GM21526 (cell line): ENCODE measurements around the gene TMEM107.
A peak's percentile ranks its signal among the peaks of the same experiment; 100 is the strongest.

Experiments used
- ATAC-seq: cut with Tn5 transposase; IDR thresholded peaks from one replicate; pipeline ENCODE4 v1.9.1; 2021; ENCODE audit warnings: moderate library complexity; ENCODE audit not compliant: unreplicated experiment, low FRiP score

Gene TMEM107

DNA sequence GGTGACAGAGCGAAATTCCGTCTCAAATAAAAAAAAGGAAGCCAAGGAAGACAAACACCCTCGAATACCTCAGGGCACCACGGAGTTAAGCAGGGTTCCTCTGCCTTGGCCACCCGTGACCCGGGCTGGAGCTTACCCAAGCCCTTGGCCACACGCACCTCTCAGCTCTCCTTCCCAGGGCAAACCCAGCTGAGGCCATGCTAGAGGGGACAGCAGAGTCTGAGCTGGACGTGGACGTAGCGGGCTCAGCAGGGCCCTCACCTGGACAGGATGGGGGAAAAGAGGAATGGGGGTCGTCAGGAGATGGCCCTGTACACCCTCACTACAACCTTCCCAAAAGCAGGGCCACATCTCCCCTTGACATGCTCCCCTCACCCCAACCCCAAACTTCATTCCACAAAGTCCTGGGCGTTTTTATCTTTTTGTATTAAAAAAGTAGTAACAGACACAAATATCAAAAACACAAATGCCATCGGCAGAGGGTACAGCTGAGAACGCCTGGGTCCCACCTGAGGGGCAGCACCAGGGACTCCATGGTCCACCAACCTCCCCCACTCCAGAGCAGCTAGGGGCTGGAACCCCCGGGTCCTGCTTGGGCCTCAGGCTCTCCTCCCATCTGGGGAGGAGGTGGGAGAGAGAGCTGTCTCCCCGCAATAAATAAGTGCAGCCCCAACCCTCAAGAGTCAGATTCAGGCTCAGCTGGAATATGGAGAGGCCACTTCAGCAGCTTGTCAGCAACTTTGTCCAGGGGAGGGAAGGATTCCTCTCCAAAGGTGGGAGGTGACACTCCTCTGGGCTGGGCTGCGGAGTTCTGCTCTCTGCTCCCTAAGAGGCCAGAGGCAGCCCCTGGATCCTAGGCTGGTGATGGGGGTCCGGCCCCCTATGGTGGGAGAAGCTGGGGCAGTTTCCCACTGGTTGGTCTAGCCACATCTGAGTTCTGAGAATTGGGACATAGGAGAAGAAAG lies 35.8 kb downstream of the TMEM107 start:
- no peak for ATAC-seq

DNA sequence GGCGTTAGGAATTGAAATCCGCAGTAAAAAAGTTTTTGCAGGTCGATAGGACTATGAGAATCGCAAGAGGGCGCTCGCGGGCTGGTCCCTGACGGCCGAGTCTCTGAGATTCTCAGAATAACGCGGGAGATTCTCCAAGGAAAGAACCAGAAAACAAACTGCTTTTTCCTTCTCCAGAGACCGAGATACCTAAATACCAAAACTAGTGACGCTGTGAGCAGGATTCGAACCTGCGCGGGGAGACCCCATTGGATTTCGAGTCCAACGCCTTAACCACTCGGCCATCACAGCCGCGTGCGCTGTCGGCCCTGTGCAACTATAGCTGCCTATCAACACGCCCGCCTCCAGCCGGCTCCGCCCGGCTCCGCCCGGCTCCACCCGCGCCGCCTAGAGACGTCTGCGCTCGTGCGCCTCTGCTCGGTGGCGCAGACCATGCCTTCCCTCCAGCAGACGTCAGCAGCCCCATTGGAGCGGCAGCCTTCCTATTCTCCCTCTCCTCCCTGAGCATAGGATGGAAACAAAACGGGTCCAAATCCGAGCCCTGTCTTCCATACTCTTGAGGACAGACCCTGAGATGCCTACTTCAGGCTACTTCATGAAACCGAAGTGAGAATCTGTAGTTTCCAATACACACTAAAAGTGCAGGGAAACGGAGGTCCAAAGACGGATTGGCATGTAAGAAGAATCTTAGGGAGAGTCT lies 37.4 kb downstream of the TMEM107 start:
- ATAC-seq = peak; percentile 71

DNA sequence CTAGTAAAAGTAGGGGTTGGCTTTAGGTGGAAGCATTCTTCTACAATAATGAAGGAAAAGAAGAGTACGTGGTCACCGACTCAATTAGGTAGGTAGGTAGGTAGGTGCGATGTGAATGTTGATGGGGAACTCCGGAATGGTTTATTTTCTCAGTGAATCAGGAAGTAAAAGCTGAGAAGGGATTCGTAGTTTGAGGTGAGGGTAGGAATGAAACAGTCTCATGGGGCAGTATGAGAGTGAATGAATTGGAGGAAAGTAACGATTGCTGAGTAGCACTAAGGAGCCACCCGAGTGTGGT lies 37.9 kb downstream of the TMEM107 start:
- no peak for ATAC-seq

- no peak for ATAC-seq
Measured at GRCh38 chr17:8137645-8138373, 38.4 kb downstream of the TMEM107 start.

DNA sequence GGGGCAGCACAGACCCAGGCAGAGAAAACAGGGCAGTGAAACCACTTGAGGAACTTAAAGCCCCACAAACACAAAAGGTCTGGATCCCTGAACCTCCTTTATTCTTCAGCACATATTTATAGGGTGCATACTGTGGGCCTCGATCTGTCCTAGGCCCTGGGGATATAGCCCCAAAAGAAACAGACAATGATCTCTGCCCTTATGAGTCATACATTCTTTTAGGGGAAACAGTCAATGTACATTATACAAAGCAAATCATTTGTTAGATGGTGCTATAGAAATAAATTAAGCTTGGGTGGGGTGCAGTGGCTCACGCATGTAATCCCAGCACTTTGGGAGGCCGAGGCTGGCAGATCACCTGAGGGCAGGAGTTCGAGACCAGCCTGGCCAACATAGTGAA lies 42.2 kb downstream of the TMEM107 start:
- ATAC-seq = no peak

DNA sequence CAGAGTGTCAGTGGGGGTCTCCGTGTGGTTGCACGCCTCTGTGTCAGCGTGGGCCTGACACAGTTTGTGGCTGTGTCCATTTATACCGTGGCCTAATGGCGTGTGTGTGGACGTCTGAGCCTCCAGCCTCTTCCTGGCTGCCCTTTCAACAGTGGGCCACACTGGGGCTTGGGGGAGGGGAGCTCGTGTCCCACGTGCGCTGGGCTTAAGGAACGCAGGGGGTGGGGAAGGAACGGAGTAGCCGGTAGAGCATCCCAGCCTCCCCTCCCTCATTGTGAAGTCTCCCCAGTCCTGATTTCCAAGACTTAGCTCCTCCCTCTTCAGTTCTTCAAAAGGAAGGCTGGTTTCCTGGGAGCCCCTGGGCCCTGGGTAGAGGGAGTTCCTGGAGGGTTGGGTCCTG lies 42.8 kb downstream of the TMEM107 start:
- no peak for ATAC-seq

GRCh38 chr17:8131844-8132441 lies 44.2 kb downstream of the TMEM107 start:
- ATAC-seq = no peak

DNA sequence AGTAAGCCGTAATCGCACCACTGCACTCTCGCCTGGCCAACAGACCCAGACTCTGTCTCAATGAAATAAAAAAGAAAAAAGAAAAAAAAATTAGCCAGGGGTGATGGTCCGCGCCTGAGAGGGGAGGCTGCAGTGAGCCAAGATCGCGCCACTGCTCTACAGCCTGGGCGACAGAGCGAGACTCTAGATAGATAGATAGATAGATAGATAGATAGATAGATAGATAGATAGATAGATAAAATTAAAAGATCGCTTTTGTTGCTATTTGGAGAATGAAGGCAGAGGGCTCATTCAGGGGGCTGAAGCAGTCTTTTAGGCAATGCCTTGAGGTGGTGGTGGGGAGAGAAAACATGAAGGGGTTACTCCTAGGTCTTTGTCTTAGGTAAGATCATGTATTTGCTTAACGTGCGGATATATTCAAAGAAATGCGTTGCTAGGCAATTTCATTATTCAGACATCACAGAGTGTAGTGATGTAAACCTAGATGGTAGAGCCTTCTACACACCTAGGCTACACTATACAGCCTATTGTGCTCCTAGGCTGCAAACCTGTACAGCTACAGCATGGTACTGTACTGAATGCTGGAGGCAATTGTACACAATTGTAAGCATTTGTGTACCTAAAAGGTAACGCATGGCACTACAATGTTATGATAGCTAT lies 47.9 kb downstream of the TMEM107 start:
- no peak for ATAC-seq

GRCh38 chr17:8126491-8127066 lies 49.6 kb downstream of the TMEM107 start:
- ATAC-seq = no peak

DNA sequence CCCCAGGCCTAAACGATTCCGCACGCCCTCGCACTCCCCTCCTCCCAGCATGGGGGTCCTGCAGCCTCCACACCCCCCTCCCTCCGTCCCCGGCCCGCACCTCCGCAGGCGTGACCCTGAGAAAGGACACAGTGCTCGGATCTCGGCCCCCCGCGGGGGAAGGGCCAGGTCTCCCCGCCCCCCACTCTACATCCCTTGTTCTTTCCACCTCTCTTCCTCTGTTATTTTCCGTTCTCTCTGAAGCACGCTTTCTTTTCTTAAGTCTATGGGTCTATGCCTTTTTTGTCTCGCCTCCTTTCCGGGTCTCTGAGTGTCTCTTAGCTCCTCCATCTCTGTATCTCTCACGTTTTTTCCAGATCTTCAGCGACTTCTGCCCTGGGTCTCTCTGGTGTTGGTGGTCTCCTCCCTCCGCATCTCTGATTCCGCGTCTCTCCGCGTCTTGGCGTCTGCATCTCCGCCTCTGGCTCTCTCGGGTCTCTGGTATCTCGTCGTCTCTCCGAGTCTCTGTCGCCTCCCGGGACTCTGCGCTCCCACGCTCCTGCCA lies 50.2 kb downstream of the TMEM107 start:
- no peak for ATAC-seq

- ATAC-seq = no peak
Measured at GRCh38 chr17:8125154-8125946, 50.8 kb downstream of the TMEM107 start.

DNA sequence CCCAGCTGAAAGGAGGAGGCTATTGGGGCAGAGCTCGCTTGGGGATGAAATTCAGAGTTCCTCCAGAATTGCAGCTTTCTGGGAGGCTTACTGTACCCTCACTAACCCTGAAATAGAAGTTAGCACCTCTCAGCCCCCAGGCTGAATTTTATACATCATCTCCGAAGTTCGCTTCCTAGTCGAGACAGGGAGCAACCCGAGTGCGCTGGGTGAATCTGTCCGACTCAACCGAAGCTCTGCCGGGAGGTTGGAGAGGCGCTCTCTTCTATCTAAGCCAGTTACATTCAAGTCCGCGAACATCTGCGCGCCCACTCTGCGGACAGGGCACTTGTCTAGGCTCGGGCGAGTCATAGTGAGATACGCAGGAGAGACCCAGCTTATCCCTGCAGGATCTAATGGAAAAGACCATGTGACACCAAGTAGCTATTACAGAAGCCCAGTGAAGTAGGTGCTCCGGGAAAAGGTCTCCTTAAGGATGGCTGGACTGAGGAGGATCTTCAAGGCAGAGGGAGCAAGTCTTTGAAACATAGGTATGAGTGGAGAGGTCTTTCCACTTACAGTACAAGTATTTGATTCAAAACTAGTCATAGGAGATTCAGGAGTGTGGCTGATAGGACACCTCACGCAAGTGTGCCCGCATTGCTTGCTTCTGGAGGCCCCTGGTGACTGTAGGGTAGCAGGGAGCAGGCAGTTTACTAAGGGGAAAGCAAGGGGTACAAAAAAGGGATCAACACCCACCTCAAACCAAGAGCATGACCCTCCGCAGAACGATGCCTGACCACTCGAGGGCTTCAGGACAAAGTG lies 51.6 kb downstream of the TMEM107 start:
- no peak for ATAC-seq

DNA sequence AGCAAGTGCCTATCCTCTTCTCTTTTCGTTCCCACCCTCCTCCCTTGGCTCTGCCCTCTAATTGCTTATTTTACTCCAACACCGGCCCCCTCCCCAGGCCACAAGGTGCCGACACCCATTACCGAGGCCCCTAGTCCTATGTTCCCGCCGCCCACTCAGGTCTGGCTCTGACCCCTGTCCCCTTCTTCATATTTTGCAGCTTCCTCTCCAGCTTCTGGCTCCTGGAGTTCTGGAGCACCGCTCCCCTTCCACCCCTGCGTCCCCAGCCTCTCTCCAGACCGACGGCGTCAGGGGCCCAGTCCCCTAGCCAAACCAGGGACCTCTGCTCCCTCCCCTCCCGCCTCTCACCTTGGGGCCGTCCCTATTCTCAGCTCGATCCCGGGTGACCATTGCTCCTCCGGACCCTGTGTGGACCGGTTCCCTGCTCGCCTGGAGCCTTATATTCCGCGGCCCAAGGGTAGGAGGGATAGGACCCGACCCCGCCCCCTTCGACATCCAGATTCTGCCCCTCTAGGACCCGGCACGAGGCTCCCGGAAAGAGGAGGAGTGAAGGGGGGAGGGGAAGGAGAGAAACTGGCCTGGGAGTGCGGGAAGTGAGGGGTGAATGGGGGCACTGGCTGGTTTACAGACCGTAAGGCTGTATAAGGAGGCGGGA lies 52.4 kb downstream of the TMEM107 start, which contains the start of gene HES7:
TSS of gene HES7 (minus strand) at position 412 of the 655 bp plus-strand sequence. CDS start at position 390, 22 bp downstream.
- no peak for ATAC-seq

DNA sequence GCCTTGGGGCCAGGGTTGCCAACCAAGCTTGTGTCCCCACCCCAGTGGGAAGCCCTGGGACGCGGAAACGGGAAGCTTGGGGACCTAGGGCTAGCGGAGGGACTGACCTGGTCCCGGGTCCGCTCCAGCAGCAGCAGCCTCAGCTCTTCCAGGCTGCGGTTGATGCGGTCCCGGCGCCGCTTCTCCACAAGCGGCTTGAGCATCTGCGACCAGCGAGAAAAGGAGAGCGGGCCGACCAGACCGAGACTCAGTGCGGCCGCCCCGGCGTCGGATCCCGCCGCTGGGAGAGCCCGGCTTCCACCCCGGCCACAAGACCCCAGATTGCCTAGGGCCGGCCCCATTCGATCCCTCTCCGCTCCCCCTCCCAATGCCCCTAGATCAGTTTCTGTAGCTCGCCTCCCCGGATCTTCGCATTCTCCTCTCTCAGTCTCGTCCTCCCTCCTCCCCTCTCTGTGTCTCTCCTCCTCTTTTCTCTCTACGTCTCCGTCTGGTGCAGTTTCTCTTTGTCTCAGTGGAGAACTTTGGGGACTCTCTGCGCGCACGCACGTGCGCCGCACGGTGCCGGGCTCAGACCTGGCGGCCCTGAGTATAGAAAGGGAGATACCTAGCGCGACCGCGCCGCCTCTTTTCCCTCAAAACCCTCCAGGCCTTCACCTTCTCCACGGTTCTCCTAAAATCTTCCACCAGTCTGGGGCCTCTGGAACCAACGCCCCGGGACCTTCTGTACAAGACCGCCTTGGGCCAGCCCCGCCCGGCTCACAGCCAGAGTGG lies 53.1 kb downstream of the TMEM107 start:
- ATAC-seq = no peak
